Mucosa of stomach (tissue), 1 donor: Measurements from ENCODE around the gene MEGF6.

Source experiments
- H3K27me3 ChIP-seq: one replicate; pipeline ENCODE4 v1.7.0; 2013; ENCODE audit warnings: mild to moderate bottlenecking, low read length; ENCODE audit not compliant: control insufficient read depth, insufficient read depth
- H3K36me3 ChIP-seq: one replicate; pipeline ENCODE4 v1.7.0; 2013; ENCODE audit warnings: low read length; ENCODE audit not compliant: control insufficient read depth, insufficient read depth
- H3K4me1 ChIP-seq: one replicate; pipeline ENCODE4 v1.7.0; 2013; ENCODE audit warnings: mild to moderate bottlenecking, low read length; ENCODE audit not compliant: control insufficient read depth, insufficient read depth
- H3K4me3 ChIP-seq: one replicate; pipeline ENCODE4 v1.7.0; 2013; ENCODE audit warnings: low read length
- H3K9ac ChIP-seq: one replicate; pipeline ENCODE4 v1.7.0; 2013; ENCODE audit warnings: mild to moderate bottlenecking, low read length, moderate library complexity
- H3K9me3 ChIP-seq: one replicate; pipeline ENCODE4 v1.7.0; 2013; ENCODE audit warnings: mild to moderate bottlenecking, low read length, moderate library complexity; ENCODE audit not compliant: control insufficient read depth
- donor health status: Pancreatic carcinoma.

The MEGF6 gene

GRCh38 chr1:3607703-3608065, 3.6 kb downstream of the MEGF6 start:
- Histone ChIP-seq H3K4me3 (no peak overlapping the region), H3K9ac (no peak overlapping the region), H3K9me3 (no peaks in the 10 kb centered on the region), H3K4me1 (peaks cover 13% of the 10 kb centered on the region), H3K36me3 (no peaks in the 10 kb centered on the region), H3K27me3 (peaks cover 35% of the 10 kb centered on the region)

DNA sequence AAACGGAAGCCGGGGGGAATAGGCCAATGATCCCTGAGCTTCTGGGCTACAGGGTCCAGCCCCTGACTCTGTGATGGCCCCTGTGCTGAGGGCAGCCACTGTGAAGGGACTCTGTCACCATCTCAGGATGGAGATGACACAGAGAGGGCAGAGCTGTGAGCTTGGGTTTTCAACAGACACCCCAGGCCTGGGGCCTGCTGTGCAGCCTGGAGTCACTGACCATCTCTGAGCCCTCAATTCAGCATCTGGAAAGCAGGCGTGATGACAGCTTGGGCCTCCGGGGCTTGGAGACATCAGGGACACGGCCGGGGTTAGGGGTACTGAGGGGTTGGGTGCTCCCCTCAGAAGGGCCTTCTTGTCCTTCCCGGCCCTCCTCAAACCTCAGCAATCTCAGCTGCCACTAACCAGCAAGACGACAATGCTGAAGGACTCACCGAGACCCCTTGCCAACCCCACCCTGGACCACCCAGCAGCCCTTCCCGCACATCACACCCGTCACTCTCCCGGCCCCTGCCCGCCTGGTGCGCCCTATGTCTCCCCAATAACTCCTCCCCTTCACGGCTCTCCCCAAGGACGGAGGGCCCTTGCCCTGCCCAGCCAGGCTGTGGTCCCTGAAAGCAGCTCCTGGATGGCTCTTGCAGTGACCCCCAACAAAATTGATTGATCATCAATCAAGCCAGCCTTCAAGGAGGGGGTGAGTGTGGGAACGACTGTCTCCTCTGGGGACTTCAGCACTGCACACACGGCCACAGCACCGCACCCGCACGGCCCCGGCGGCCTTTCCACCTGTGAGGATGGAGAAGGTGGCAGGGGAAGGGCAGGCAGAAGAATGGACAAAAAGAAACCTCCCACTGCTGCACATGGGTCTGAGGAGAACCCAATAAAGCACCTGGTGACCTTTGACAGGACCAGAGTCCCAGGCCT, 4.3 kb downstream of the MEGF6 start:
- Histone ChIP-seq H3K4me3 (no peak overlapping the region), H3K36me3 (no peaks in the 10 kb centered on the region), H3K9me3 (no peaks in the 10 kb centered on the region), H3K9ac (no peak overlapping the region), H3K27me3 (peaks cover 34% of the 10 kb centered on the region), H3K4me1 (peaks cover 9% of the 10 kb centered on the region)

DNA sequence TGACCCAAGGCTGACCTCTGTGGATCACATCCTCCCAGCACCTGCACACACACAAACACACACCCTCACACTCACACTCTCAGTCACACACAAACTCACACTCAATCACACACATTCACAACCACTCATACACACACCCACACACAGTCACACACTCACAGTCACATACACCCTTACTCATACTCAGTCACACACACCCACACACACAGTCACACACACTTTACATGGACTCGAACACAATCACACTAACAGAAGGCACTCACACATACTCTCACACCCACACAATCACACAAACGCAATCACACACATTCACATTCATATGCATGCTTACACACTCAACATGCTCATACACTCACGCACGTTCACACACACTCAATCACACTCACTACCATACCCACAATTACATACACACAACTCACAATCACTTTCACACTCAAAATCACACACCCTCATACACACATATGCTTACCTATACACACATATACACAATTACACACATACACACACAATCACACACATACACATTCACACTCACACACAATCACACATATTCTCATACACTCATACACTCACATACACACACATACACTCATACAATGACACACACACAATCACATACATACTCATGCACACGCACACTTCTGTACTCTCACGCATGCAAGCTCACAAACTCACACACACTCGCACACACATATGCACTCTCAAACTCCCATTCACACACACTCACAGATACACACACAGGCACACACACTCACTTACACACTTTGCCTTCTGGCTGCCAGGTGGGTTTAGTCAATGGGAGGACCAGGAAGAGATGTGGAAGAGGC, 6.1 kb downstream of the MEGF6 start:
- Histone ChIP-seq H3K4me3 (no peak overlapping the region), H3K36me3 (no peaks in the 10 kb centered on the region), H3K9ac (no peak overlapping the region), H3K9me3 (no peaks in the 10 kb centered on the region), H3K27me3 (peaks cover 26% of the 10 kb centered on the region), H3K4me1 (no peaks in the 10 kb centered on the region)

DNA sequence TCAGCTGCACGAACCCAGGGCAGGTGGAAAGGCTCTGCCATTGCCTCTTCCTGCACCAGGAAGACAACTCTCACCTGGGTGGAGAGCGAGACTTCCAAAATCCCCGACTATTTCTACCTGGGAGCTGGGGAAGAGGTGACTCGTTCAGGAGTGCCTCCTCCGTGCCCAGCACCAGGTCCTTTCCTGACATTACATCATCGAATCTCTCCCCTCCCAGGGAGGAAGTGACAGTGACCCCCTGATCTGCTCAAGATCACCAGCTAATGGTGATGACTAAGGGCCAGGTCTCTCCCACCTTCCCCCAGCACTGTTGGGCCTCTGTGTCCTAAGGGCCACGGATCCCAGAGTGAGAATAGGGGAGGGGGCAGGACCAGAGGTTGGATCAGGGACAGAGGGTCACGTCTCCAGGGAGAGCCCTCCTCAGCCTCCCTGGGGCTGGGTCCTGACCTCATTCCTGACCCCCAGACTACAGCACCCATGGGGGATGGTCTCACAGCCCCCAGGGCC, 6.8 kb downstream of the MEGF6 start:
- H3K36me3 ChIP-seq, result no peaks in the 10 kb centered on the region
- no peaks in the 10 kb centered on the region for H3K4me1 ChIP-seq
- H3K9me3 ChIP-seq, result no peaks in the 10 kb centered on the region
- peaks cover 19% of the 10 kb centered on the region for H3K27me3 ChIP-seq
- H3K4me3 ChIP-seq, result no peak overlapping the region
- H3K9ac ChIP-seq, result no peak overlapping the region

DNA sequence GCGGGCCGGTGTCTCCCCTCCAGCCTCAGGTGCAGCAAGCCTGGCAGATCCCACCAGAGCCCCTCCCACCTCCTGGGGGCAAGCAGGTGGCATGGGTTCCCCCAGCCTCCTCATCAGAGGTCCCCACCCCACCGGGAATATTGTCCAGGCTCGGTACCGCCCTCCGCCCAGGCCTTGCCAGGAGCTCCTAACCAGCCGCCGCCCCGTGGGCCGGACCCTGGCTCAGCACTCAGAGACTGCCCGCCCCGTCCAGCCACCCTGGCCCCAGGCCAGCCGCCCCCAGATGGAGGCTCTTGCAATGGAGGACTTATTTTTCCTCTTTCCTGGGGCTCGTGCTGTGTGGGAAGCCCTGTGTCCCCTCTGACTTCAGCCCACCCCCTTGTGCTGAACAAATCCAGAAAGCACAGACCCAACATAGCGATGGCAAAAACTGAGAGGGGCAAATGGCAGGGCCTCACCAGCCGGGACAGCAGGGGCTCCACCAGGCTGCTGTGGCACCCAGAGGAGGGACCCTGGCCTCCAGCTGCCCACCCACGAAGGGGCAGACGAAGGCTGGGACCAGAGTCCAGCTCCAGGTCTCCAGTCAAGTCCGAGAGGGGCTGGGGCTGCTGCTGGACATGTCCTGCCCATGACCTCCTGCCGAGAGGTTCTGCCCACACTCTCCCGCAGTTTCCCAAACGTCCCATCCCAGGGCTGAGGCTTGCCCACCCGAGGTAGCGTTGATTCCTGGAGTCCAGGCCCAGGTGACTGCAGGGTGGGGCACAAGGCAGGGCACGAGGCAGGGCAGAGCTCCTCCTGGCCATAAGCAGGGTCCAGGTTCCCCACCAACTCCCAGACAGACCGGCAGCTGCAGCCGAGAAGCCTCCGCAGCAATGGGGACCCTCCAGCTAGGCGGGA, 7.5 kb downstream of the MEGF6 start:
- Histone ChIP-seq H3K9me3 (no peaks in the 10 kb centered on the region), H3K4me1 (no peaks in the 10 kb centered on the region), H3K4me3 (no peak overlapping the region), H3K27me3 (peaks cover 12% of the 10 kb centered on the region), H3K9ac (no peak overlapping the region), H3K36me3 (no peaks in the 10 kb centered on the region)

- no peaks in the 10 kb centered on the region for H3K9me3 ChIP-seq
- no peak overlapping the region for H3K4me3 ChIP-seq
- H3K36me3 ChIP-seq, result no peaks in the 10 kb centered on the region
- no peak overlapping the region for H3K9ac ChIP-seq
- no peaks in the 10 kb centered on the region for H3K4me1 ChIP-seq
- H3K27me3 ChIP-seq, result peaks cover 5% of the 10 kb centered on the region
Observed at GRCh38 chr1:3603156-3603555, 8.2 kb downstream of the MEGF6 start.

DNA sequence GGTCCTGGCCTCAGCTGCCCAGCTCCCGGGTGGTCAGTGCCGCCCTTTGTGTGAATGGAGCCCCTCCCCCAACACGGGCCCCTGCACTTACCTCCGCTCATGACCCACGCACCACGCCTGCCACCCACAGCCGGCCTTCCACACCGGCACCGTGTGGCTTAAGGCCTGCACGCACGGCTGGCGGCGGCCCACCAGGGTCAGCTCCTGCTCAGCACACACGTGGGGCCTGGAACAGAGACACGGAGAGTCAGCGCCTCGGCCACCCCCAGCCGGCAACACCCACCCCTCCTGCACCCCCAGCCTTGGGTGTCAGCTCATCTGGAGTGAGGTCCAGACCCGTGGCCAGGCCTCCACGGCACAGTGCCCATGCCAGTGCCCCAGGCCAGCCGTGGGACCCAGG, 8.9 kb downstream of the MEGF6 start:
- no peaks in the 10 kb centered on the region for H3K36me3 ChIP-seq
- H3K4me3 ChIP-seq, result no peak overlapping the region
- H3K4me1 ChIP-seq, result no peaks in the 10 kb centered on the region
- H3K9me3 ChIP-seq, result no peaks in the 10 kb centered on the region
- H3K9ac ChIP-seq, result no peak overlapping the region
- H3K27me3 ChIP-seq, result peaks cover 3% of the 10 kb centered on the region

GRCh38 chr1:3601743-3602142, 9.6 kb downstream of the MEGF6 start:
- Histone ChIP-seq H3K27me3 (peaks cover 3% of the 10 kb centered on the region), H3K4me1 (no peaks in the 10 kb centered on the region)

GRCh38 chr1:3600354-3600753, 11.0 kb downstream of the MEGF6 start:
- H3K9ac ChIP-seq, result no peak overlapping the region
- peaks cover 3% of the 10 kb centered on the region for H3K27me3 ChIP-seq
- H3K36me3 ChIP-seq, result no peaks in the 10 kb centered on the region
- H3K9me3 ChIP-seq, result no peaks in the 10 kb centered on the region
- H3K4me3 ChIP-seq, result no peak overlapping the region
- no peaks in the 10 kb centered on the region for H3K4me1 ChIP-seq

More at GRCh38 chr1:3601743-3602142, 9.6 kb downstream of the MEGF6 start:
- Histone ChIP-seq H3K9ac (no peak overlapping the region), H3K36me3 (no peaks in the 10 kb centered on the region), H3K9me3 (no peaks in the 10 kb centered on the region), H3K4me3 (no peak overlapping the region)

DNA sequence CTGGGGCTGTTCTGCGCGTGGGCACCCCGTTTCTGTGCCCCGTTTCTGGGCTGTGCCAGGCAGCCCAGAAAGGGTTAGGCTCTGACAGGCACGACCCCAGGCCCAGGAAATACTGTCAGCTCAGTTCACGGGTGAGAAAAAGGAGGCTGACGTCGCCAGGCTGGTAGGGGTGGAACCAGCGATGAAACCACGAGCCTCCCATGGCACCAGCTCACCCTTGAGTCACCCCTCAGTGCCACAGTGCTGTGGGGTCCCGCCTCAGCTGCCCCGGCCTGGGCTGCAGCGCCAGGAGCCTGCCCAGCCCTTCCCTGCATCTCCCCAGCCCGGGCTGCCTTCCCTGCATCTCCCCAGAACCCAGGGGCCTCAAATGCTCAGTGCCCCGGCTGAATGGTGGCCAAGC, 11.5 kb downstream of the MEGF6 start:
- peaks cover 3% of the 10 kb centered on the region for H3K27me3 ChIP-seq

GRCh38 chr1:3599286-3599811, 12.0 kb downstream of the MEGF6 start:
- H3K9me3 ChIP-seq, result no peaks in the 10 kb centered on the region
- H3K4me1 ChIP-seq, result no peaks in the 10 kb centered on the region
- no peak overlapping the region for H3K4me3 ChIP-seq
- H3K36me3 ChIP-seq, result no peaks in the 10 kb centered on the region
- no peak overlapping the region for H3K9ac ChIP-seq
- H3K27me3 ChIP-seq, result peaks cover 3% of the 10 kb centered on the region

More for the DNA sequence above, 11.5 kb downstream of the MEGF6 start:
- Histone ChIP-seq H3K36me3 (no peaks in the 10 kb centered on the region), H3K4me1 (no peaks in the 10 kb centered on the region), H3K4me3 (no peak overlapping the region), H3K9ac (no peak overlapping the region), H3K9me3 (no peaks in the 10 kb centered on the region)
